RPMI8226 (cell line): Measurements from ENCODE around the gene CHFR.
A peak's percentile ranks its signal among the peaks of the same experiment; 100 is the strongest.
"Not testable (repeated sequence)": the region's sequence is repeated elsewhere in the genome, so short reads cannot be mapped to it uniquely, and the experiment has no call there.

Source experiments
- DNase-seq: peaks from one replicate; pipeline ENCODE4 v3.0.0-alpha.2; 2015

CHFR gene

DNA sequence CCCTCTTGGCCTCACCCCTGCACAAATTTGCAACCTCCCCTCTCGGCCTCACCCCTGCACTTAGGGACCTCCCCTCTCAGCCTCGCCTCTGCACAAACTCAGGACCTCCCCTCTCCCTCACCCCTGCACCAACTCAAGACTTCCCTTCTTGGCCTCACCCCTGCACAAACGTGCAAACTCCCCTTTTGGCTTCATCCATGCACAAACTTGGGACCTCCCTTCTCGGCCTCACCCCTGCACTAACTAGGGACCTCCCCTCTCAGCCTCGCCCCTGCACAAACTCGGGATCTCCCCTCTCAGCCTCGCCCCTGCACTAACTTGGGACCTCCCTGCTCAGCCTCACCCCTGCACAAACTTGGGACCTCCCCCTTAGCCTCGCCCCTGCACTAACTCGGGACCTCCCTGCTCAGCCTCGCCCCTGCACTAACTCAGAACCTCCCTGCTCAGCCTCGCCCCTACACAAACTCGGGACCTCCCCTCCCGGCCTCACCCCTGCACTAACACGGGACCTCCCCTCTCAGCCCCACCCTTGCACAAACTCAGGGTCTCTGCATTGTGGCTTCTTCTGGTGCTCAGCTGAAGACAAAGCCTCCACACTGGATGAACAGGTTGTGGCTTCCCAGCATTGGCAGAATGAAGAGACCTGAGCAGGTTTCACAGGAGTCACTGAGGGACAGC lies 47.7 kb downstream of the CHFR start:
- DNase-seq = no peak

- DNase-seq = no peak
Observed at GRCh38 chr12:132838410-132839080, 48.9 kb downstream of the CHFR start.

DNA sequence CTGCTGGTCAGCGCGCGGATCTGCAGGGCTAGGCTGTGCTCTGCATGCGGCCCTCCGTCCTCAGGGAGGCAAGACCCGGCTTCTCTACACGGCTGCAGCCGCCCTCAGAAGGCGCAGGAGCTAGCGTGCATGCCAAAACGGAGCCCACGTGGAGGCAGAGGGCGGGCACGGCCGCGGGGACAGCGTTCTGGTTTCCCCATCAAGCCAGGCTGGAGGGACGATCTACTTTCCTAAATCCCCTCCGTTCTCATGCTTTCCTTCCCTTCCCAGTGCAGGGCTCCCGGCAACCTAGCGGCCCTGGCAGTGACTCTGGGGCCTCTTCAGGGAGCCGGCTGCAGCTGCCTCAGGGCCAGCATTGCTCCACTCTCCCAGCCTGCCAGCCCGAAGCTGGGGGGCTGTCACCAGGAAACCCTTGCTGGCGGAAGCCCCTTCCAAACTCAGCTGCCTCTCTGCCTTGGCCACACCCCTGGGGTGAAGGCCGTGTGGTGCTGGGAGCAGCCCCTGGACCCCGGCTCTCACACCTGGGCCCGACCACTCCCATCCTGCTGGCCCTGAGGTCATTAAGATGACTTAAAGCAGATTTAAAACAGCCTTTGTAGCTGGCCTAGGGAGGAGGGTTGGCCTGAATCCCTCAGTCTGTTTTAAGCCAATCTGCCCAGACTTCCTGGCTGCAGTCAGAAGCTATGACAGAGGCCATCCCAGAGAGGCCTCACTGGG lies 49.6 kb downstream of the CHFR start:
- no peak for DNase-seq

GRCh38 chr12:132836795-132837331 lies 50.5 kb downstream of the CHFR start:
- DNase-seq = no peak

GRCh38 chr12:132836230-132836629 lies 51.2 kb downstream of the CHFR start:
- not testable (repeated sequence) for DNase-seq

DNA sequence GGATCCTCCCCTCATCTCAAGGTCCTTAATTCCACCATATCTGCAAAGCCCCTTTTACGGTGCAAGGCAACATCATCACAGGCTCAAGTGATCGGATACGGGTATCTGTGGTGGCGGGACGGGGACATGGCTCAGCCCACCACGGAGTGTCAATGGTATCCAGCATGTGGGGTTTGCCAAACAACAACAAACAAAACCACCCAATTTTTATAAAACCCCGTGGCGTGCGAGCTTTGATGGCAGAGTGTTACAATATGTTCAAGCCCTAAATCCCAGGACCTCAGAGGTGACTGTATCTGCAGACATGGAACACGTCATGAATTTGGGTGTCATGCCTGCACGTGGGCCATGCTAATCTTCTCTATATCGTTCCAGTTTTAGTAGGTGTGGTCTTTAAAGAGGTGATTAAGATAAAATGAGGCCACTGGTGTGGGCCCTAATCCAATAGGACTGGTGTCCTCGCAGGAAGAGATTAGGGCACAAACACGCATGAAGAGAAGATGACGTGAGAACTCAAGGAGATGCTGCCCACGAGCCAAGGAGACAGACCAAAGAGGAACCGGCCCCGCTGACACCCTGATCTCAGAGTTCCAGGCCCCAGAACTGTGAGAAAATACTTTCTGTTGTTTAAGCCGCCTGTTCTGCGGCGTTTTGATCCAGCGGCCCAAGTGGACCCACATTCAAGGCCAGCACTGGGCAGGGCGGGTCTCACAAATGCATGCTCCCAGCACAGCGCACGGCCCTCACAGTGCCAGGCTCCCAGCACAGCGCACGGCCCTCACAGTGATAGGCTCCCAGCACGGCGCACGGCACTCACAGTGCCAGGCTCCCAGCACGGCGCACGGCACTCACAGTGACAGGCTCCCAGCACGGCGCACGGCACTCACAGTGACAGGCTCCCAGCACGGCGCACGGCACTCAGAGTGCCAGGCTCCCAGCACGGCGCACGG lies 52.1 kb downstream of the CHFR start:
- DNase-seq = no peak

GRCh38 chr12:132834181-132834711 lies 53.2 kb downstream of the CHFR start:
- DNase-seq = no peak

DNA sequence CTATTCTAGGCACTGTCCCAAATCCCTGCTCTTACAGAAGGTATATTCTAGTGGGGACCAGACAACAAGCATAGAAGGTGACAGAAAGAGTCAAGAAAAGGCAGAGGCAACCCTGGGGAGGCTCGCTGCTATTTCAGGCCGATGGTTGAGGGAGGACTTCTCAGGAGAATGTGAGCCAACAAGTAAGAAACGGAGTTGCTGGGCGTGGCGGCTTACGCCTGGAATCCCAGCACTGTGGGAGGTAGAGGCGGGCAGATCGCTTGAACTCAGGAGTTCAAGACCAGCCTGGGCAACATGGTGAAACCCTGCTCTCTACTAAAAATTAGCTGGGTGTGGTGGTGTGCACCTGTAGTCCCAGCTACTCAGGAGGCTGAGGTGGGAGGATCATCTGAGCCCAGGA lies 54.1 kb downstream of the CHFR start:
- DNase-seq = no peak

GRCh38 chr12:132831771-132832170 lies 55.6 kb downstream of the CHFR start:
- no peak for DNase-seq

DNA sequence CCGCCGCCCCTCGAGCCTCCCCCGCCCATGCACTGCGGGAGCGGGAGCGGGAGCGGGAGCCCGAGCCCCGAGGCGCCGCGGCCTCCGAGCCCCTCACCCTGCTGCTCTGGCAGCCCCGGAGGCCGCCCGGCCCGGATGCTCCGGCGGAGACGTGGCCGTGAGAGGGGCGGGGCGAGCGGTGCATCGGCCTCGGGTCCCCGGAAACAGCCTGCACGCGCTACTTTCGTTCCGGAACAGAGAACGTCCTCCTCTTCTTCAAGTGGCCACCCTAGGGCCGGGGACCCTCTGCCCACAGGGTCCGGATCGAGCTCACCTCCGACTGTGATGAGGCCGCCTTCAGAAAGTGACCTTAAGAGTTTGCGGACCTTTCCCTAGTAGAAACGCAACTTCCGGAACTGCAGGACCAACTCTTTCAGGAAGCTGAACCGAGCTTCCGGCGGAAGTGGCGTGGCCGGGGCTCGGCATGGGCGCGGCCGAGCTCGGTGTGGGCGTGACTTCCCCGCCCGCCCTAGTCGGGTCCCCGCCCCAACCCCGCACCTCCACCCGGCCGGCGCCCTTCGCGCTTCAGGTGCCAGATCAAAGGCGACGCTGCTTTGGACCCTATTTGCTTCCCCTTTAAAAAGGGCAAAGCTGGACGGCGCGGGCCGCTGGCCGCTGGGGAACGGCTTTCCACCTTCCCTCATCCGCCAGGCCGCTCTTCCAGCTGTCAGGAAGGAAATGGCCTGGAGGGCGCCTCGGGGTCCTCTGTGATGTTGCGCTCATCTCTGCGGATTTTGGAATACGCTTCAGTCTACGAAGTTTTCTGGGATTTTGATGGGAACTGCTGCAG lies 58.5 kb downstream of the CHFR start, which contains the start of gene GOLGA3:
Gene GOLGA3, minus strand, starts transcription at position 164 of the 829 bp plus-strand sequence. CDS start 6,741 bp downstream, outside the sequence.
- peak; percentile 94 for DNase-seq

DNA sequence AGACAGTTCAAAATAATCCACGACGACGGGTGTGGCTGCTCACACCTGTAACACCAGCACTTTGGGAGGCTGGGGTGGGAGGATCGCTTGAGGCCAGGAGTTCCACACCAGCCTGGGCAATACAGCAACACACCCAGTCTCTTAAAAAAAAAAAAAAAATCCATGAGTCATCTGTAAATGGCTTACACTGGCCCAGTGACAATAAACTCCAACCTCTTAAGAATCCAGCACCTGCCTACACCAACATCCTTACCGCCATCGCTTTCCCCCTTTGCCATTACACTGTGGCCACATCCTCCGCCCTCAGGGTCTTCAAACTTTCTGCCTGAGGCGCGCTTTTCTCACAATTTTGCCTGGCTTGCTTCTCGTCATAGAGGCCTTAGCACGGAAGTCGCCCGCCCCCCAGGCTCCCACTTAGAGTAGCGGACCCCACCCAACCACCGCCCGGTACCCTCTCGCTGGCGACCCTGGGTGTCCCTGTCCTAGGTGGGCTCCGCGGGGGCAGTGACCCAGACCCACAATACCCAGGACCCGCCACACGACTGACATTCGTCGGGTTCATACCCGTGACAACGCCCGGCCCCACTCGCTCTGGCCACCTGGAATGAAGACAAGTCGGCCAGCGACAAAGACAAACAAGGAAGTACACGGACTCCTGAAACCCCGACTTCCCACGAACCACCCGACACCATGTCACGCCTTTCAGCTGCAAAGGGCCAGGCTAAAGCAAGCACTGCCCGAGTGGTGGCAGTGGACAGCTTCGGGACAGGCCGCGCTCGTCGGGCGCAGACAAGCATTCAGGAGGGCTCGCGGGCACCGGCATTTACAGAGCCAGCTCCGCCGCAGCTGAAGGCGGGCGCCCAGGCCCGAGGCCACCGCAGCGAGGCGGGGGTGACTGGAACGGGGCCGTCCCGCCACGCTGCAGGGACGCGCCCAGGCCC lies 59.4 kb downstream of the CHFR start:
- peak; percentile 38 for DNase-seq

DNA sequence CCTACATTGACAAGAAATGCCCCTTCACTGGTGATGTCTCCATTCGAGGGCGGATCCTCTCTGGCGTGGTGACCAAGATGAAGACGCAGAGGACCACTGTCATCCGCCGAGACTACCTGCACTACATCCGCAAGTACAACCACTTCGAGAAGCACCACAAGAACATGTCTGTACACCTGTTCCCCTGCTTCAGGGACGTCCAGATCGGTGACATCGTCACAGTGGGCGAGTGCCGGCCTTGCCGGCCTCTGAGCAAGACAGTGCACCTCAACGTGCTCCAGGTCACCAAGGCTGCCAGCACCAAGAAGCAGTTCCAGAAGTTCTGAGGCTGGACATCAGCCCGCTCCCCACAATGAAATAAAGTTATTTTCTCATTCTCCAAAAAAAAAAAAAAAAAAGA lies 61.5 kb downstream of the CHFR start:
- no peak for DNase-seq

GRCh38 chr12:132825089-132825488 lies 62.3 kb downstream of the CHFR start:
- DNase-seq = no peak

DNA sequence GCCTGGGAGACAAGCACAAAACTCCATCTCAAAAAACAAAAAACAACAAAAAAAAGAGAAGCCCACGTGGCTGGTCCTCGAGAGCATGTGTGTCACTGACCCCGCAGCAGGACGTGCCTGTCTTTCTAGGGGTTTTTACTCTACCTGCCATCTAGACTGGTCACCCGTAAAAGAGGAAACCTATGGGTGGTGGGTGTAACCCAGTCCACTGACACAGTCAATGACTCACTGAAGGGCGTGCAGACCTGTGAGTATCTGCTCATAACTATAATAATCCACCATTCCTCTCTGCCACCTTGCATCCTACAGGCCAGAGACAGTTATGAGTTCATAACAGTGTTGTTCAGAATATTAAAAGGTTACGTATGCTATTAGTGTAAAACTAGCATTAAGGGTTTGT lies 63.4 kb downstream of the CHFR start:
- DNase-seq = no peak

GRCh38 chr12:132818562-132818961 lies 68.8 kb downstream of the CHFR start:
- DNase-seq = no peak

DNA sequence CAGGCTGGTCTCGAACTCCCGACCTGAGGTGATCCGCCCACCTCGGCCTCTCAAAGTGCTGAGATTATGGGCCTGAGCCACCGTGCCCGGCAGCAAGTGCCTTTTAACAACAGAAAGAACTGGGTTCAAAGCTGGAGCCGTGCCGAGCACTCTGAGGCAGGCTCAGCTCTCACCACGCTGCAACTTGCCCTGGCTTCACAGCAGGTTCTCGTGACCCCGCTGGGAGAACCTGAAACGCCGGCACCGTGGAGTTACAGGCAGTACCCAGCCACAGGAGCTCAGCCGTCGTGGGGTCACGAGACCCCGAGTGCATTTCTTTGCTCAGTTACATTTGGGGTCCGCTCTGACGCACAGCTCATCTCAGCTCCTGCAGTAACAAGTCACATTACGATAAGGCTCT lies 73.2 kb downstream of the CHFR start:
- DNase-seq = no peak

DNA sequence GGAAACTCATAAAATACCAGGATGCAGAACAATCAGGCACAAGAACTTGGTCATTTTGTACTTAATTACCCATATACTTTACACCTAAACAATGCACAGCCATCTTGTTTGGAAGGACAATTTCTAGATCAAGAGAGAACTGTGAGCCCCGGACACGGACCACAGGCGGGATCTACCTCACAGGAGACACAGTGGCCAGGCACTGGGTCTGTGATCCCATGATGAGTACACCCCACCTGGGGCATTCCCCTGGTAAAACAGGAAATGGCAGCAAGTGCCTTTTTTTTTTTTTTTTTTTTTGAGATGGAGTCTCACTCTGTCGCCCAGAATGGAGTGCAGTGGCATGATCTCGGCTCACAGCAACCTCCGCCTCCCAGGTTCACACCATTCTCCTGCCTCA lies 74.0 kb downstream of the CHFR start:
- no peak for DNase-seq

- DNase-seq = no peak
Observed at GRCh38 chr12:132812631-132813305, 74.6 kb downstream of the CHFR start.

DNA sequence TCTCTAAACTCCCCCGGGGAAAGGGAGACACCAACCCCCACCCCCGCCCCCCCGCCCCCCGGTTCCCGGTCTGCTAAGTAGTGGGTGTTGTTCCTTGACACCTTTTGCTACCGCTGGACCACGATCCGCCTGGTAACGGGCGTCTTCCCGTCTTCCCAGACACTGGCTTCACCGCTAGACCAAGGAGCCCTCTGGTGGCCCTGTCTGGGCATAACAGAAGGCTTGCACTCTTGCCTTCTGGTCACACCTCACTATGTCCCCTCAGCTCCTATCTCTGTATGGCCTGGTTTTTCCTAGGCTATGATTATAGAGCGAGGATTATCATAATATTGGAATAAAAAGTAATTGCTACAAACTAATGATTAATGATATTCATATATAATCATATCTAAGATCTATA lies 78.0 kb downstream of the CHFR start:
- not testable (repeated sequence) for DNase-seq
